A549 (cell line): Measurements from ENCODE around the gene FAM171A1. TPM values are rescaled to one million over a fixed set of nuclear protein-coding genes. Genes with fewer than 3 reads are reported as not detected.

ENCODE experiments used
- ATAC-seq, 2 experiments: fragments of 200-7000 bp in 1 of 2; fragments of >200 bp in 1 of 2; cut with Nextera tagmentation in 1 of 2; cut with Tn5 transposase in 1 of 2; 3 replicates each; pipeline versions ENCODE4 v1.8.0 to v1.9.1; 2018 to 2020; ENCODE audit warnings: mild to moderate bottlenecking in 1 of 2, moderate library complexity in 1 of 2
- CTCF ChIA-PET: fragments of 300-600 bp; sonication (Branson Sonifier 250); formaldehyde crosslinking; extraction: SDS; loops from one replicate; lab custom pipeline; 2021; ENCODE audit warnings: antibody characterized with exemption, inconsistent platforms; lab: Yijun Ruan, JAX
- POLR2A ChIA-PET: fragments of 350-600 bp; formaldehyde crosslinking; extraction: SDS; loops from one replicate; lab custom pipeline; 2021; ENCODE audit warnings: antibody characterized with exemption, inconsistent platforms; lab: Yijun Ruan, JAX
- DNase-seq, 2 experiments: peaks; one replicate each; pipeline versions ENCODE4 v3.0.0 to v3.0.0-alpha.2; 2011 to 2016; ENCODE audit warnings: low read depth in 1 of 2, low spot score in 1 of 2
- FAIRE-seq: peaks from 2 replicates; lab custom pipeline; 2011; peaks lifted over from hg19 to GRCh38; lab: Jason Lieb, UNC
- H3K27ac ChIP-seq, 2 experiments: fragments of >200 bp; sonication (Bioruptor Twin); formaldehyde crosslinking; 3 replicates each; pipeline ENCODE4 v1.5.1; 2016 to 2017
- H3K4me1 ChIP-seq: fragments of >200 bp; sonication (Bioruptor Twin); formaldehyde crosslinking; 3 replicates; pipeline ENCODE4 v1.6.1; 2016
- H3K4me2 ChIP-seq: fragments of >200 bp; sonication (Bioruptor Twin); formaldehyde crosslinking; 3 replicates; pipeline ENCODE4 v1.6.1; 2016
- H3K4me3 ChIP-seq: fragments of >200 bp; sonication (Bioruptor Twin); formaldehyde crosslinking; 3 replicates; pipeline ENCODE4 v1.5.1; 2016
- H3K9me3 ChIP-seq: fragments of >200 bp; sonication (Bioruptor Twin); formaldehyde crosslinking; 3 replicates; pipeline ENCODE4 v1.6.1; 2016
- BCL3 ChIP-seq: fragments of >200 bp; sonication (Bioruptor Twin); formaldehyde crosslinking; IDR thresholded peaks from 3 replicates; pipeline ENCODE4 v1.6.1; 2016
- CBX2 ChIP-seq: fragments of 200-600 bp; sonication (generic); IDR thresholded peaks from 2 replicates; pipeline ENCODE4 v1.6.1; 2016; ENCODE audit warnings: low read depth, mild to moderate bottlenecking, borderline replicate concordance
- CTCF ChIP-seq: fragments of >200 bp; sonication (Bioruptor Twin); formaldehyde crosslinking; IDR thresholded peaks from 3 replicates; pipeline ENCODE4 v1.5.1; 2016
- EHMT2 ChIP-seq: fragments of 200-600 bp; sonication (generic); IDR thresholded peaks from 2 replicates; pipeline ENCODE4 v1.6.1; 2016; ENCODE audit warnings: antibody characterized with exemption, low read depth, mild to moderate bottlenecking, moderate library complexity
- FOSB ChIP-seq: fragments of 250-450 bp; sonication (Bioruptor Pico); IDR thresholded peaks from 2 replicates; pipeline ENCODE4 v1.5.0; 2020; ENCODE audit warnings: mild to moderate bottlenecking, moderate library complexity
- FOSL2 ChIP-seq, 2 experiments: fragments of 450-650 bp in 1 of 2; fragments of >200 bp in 1 of 2; sonication (Bioruptor Twin) in 1 of 2; formaldehyde crosslinking; IDR thresholded peaks; 2 replicates each; pipeline versions ENCODE4 v1.5.0 to v1.6.1; 2016 to 2020; ENCODE audit warnings: mild to moderate bottlenecking in 1 of 2, moderate library complexity in 1 of 2
- HEYL ChIP-seq: fragments of 250-450 bp; sonication (Bioruptor Pico); IDR thresholded peaks from 2 replicates; pipeline ENCODE4 v1.8.0; 2021; ENCODE audit warnings: mild to moderate bottlenecking, moderate library complexity
- JUNB ChIP-seq: fragments of >200 bp; sonication (Bioruptor Twin); formaldehyde crosslinking; IDR thresholded peaks from 2 replicates; pipeline ENCODE4 v1.6.1; 2016
- KDM1A ChIP-seq: fragments of 200-600 bp; sonication (generic); IDR thresholded peaks from 2 replicates; pipeline ENCODE4 v1.6.1; 2016; ENCODE audit warnings: low read depth, mild to moderate bottlenecking
- NR3C1 ChIP-seq: fragments of >200 bp; sonication (Bioruptor Twin); formaldehyde crosslinking; IDR thresholded peaks from 3 replicates; pipeline ENCODE4 v1.6.1; 2017
- RCOR1 ChIP-seq: fragments of 150-350 bp; IDR thresholded peaks from 2 replicates; pipeline ENCODE4 v1.6.1; 2014; ENCODE audit warnings: antibody characterized with exemption, low read length, low read depth
- RFX5 ChIP-seq: fragments of 450-650 bp; IDR thresholded peaks from 2 replicates; pipeline ENCODE4 v1.7.1; 2014; ENCODE audit warnings: antibody characterized with exemption, mild to moderate bottlenecking, moderate library complexity
- WGBS: methylation state at CpG from one replicate; pipeline ENCODE4 v1.1.6; 2017; ENCODE audit errors: missing lambda C conversion rate; 5-methylcytosine and 5-hydroxymethylcytosine counted together
- polyA plus RNA-seq, 4 experiments: library from polyadenylated mRNA; depleted of rRNA in 3 of 4; stranded (reverse); fragments of >200 nt; fragmentation: RNase III in 1 of 4; extraction: RNeasy Plus Mini Kit Qiagen cat#74134 plus additional on column Dnase treatment in 1 of 4; gene quantifications; 2 replicates in 3 of 4; 3 replicates in 1 of 4; pipeline ENCODE4 v1.2.3, GENCODE V29; 2011 to 2017
- TF ChIP-seq, protein P1 (sequence below): IDR thresholded peaks from 2 replicates; pipeline ENCODE4 v1.6.1; 2012; ENCODE audit warnings: low read depth, borderline replicate concordance
- TF ChIP-seq, protein P2 (sequence below): IDR thresholded peaks from 2 replicates; pipeline ENCODE4 v1.6.1; 2012
- TF ChIP-seq, protein P3 (sequence below): fragments of 250-450 bp; sonication (Bioruptor Pico); IDR thresholded peaks from 2 replicates; pipeline ENCODE4 v1.5.0; 2020; ENCODE audit warnings: low read depth, mild to moderate bottlenecking, moderate library complexity
- TF ChIP-seq, protein P4 (sequence below): fragments of 150-350 bp; IDR thresholded peaks from 2 replicates; pipeline ENCODE4 v1.6.1; 2014; ENCODE audit warnings: low read depth, mild to moderate bottlenecking, low read length

The FAM171A1 gene
- polyA plus RNA-seq, 2 of the 4 experiments (the other 2 are of a cell fraction) = 13.8 to 15.2 TPM

DNA sequence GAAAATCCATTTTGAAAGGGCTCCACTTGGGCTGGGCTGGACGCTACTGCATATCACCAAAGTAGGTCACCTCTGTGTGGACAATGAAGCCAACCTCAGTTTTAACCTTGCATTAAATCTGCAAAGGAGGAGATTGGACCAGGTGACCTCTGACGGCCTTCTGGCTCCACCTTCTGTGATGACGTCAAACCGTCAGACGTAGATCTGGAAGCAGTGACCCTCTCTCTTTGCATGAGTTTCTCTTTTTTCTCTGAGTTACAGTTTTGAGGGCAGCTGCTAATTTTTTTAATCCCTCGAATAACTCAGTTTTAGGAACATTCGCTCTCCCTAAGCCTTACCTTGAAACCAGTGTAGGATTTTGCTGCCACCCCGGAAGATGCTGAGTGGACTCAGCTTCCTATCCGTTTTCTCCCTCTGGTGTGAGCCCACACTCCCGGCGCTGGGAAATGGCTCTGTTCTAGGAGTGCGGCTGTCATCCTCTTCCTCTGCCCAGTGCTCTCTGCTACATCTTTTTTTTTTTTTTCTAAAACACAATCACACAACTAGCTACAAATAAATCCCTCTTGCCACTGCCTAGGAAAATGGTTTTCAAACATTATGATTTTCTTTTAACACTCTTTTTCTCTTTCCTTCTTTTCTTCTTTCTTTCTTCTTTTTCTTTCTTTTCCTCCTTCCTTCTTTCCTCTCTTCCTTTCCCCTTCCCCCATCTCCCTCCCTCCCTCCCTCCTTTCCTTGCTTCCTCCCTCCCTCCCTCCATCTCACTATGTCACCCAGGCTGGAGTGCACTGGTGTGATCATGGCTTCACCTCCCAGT lies 174.9 kb downstream of the FAM171A1 start:
- H3K4me2 ChIP-seq = no peak overlapping the region
- FAIRE-seq = no peak

More for the DNA sequence above, 174.9 kb downstream of the FAM171A1 start:
- ChIA-PET POLR2A (no interaction called here), CTCF (interaction anchor here (0.7 kb wide), 2 partner anchors 44 to 60 kb away, joined by 3 to 4 read pairs; no protein-coding TSS in a partner anchor)
- DNase-seq = no peak
- ATAC-seq = no peak
- peak overlapping the region in 1 of 2 experiments; percentile 20; a peak in 1 of 6 replicates for H3K27ac ChIP-seq
- WGBS = 89% methylated on average over 12 of the region's 12 CpGs
- TF ChIP-seq FOSB (CRISPR knock-in tag) (no peak), JUNB (no peak), FOSL2 (IDR thresholded peaks at IDR 0.05) (no peak), FOSL2 (CRISPR knock-in tag; IDR thresholded peaks at IDR 0.05) (no peak), CBX2 (no peak), BCL3 (no peak), KDM1A (no peak), RCOR1 (no peak), HEYL (CRISPR knock-in tag) (no peak), CTCF (no peak), RFX5 (no peak), EHMT2 (no peak), NR3C1 (no peak)
- TF ChIP-seq, protein P1, sequence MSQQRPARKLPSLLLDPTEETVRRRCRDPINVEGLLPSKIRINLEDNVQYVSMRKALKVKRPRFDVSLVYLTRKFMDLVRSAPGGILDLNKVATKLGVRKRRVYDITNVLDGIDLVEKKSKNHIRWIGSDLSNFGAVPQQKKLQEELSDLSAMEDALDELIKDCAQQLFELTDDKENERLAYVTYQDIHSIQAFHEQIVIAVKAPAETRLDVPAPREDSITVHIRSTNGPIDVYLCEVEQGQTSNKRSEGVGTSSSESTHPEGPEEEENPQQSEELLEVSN = no peak
- TF ChIP-seq, protein P2, sequence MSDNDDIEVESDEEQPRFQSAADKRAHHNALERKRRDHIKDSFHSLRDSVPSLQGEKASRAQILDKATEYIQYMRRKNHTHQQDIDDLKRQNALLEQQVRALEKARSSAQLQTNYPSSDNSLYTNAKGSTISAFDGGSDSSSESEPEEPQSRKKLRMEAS = no peak
- TF ChIP-seq, protein P3, sequence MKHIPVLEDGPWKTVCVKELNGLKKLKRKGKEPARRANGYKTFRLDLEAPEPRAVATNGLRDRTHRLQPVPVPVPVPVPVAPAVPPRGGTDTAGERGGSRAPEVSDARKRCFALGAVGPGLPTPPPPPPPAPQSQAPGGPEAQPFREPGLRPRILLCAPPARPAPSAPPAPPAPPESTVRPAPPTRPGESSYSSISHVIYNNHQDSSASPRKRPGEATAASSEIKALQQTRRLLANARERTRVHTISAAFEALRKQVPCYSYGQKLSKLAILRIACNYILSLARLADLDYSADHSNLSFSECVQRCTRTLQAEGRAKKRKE (CRISPR knock-in tag) = no peak
- TF ChIP-seq, protein P4, sequence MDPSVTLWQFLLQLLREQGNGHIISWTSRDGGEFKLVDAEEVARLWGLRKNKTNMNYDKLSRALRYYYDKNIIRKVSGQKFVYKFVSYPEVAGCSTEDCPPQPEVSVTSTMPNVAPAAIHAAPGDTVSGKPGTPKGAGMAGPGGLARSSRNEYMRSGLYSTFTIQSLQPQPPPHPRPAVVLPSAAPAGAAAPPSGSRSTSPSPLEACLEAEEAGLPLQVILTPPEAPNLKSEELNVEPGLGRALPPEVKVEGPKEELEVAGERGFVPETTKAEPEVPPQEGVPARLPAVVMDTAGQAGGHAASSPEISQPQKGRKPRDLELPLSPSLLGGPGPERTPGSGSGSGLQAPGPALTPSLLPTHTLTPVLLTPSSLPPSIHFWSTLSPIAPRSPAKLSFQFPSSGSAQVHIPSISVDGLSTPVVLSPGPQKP = no peak
- peaks cover 27% of the 10 kb centered on the region for H3K4me1 ChIP-seq
- no peak overlapping the region for H3K4me3 ChIP-seq
- no peaks in the 10 kb centered on the region for H3K9me3 ChIP-seq
